HG02885 (cell line): Measurements from ENCODE around the gene KCNIP1.

ENCODE experiments used
- ATAC-seq: cut with Tn5 transposase; IDR thresholded peaks from one replicate; pipeline ENCODE4 v1.9.1; 2021; ENCODE audit warnings: mild to moderate bottlenecking; ENCODE audit not compliant: unreplicated experiment, poor library complexity

The KCNIP1 gene

DNA sequence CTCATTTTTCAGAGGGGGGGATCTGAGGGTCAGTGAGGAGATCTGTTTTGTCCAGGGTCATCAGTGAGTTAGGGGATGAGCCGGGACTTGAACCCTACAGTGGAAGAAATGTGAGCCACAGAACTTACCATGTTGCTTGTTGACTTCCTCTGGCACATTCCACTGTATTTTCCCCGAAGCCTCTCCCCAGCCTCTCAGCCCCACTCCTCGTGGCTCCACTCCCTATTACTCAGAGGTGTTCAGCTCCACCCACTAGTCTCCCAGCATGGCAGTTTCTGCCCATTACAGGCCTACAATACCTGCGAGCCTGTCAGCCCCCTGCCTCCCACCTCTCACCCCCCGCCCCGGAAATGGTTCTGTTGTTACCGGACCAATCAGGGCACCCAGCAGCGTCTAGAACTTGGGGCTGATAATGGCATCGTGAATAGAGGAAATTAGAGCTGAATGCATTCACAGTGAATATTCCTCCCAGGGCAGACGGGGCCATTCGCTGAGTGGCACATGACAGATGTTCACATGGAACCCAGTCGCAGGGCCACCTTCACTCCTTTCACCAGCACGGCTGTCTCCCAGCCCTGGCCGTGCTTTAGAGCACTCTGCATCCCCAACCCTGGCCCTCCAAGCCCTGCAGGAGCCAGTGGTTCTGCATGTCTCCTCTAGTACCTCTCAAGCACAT lies 81.6 kb downstream of the KCNIP1 start:
- no peak for ATAC-seq

- no peak for ATAC-seq
Observed at GRCh38 chr5:170587808-170588207, 84.0 kb downstream of the KCNIP1 start.

- no peak for ATAC-seq
Observed at GRCh38 chr5:170589643-170590042, 85.8 kb downstream of the KCNIP1 start.

- no peak for ATAC-seq
Observed at GRCh38 chr5:170590566-170590965, 86.7 kb downstream of the KCNIP1 start.

GRCh38 chr5:170591054-170591453 lies 87.2 kb downstream of the KCNIP1 start:
- ATAC-seq = no peak

DNA sequence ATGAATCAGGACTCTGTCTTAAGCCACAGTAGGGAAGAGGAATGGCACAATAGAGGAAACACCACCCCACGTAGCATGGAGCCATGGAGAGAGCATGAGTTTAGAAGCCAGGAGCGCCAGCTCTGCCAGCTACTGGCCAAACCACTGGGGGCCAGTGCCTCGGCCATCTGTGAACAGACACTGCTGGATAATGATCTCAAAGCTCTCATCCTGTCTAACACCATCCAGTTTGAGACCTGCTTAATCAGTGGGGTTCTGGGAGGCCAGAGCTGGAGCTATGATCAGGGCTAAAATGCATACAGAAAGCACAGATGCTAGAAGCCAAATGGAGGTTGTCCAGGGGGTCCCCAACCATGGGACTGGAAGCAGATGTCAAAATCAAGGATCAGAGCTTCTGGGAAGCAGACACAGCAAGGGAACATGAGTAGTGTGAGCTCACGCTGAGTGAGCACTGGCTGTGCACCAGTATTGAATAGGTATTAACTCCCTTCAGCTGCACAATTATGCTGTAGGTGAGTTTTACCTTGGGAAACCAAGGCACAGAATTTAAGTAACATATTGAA lies 92.7 kb downstream of the KCNIP1 start:
- ATAC-seq = no peak

GRCh38 chr5:170597109-170597751 lies 93.4 kb downstream of the KCNIP1 start:
- ATAC-seq = no peak

DNA sequence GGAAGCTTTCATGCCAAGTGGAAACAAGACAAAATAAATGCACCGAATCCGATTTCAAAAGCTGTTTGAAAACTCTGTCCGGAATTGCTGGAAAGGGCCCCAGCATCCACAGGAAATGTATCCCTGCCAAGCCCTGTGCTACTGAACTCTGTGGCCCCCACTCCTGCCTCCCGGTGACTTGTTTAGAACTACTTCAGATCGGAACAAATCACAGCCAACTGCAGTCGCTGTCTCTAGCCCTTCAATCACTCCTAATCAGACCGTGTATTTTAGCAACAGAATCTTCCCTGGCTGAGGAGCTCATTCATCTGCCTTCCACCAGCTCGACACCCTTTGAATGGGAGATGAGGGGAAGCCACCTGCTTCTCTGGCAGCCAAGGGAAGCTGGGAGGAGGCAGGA lies 94.1 kb downstream of the KCNIP1 start:
- ATAC-seq = no peak

DNA sequence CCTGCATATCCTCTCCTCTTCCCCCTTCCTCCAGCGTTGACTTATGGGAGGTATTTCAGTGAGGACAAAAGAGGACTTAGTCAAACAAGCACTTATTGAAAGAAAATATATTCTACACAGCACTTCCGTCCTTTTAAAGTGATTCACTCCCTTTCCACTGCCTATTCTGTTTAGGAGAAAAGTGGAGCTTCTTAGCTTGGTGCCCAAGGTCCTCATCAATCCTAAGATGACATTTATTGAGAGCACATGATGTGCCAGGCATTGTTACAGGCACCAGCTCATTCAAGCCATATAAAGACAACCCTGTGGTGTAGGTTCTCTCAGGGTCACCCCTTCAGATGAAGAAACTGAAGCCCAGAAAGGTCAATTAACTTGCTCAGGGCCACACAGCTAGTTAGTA lies 95.9 kb downstream of the KCNIP1 start:
- ATAC-seq = no peak

GRCh38 chr5:170601619-170602018 lies 97.8 kb downstream of the KCNIP1 start:
- no peak for ATAC-seq

DNA sequence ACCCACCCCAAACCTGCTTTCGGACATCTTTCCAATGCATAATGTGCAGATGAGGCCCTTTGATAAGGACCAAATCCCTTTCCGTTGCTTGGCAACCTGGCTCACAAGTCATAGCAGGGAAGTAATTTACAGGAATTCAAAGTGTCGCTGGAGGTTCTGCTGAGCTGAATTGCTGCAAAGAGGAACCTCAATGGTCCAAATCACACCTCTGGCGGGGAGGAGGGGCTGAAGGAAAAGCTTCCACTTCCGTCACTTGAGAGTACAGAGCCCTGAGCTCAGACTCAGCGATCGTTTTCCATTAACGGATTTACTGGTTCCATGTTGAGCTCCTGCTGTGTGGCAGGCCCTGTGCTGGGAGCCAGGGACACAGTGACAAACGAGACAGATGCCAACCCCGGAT lies 99.3 kb downstream of the KCNIP1 start:
- ATAC-seq = no peak

DNA sequence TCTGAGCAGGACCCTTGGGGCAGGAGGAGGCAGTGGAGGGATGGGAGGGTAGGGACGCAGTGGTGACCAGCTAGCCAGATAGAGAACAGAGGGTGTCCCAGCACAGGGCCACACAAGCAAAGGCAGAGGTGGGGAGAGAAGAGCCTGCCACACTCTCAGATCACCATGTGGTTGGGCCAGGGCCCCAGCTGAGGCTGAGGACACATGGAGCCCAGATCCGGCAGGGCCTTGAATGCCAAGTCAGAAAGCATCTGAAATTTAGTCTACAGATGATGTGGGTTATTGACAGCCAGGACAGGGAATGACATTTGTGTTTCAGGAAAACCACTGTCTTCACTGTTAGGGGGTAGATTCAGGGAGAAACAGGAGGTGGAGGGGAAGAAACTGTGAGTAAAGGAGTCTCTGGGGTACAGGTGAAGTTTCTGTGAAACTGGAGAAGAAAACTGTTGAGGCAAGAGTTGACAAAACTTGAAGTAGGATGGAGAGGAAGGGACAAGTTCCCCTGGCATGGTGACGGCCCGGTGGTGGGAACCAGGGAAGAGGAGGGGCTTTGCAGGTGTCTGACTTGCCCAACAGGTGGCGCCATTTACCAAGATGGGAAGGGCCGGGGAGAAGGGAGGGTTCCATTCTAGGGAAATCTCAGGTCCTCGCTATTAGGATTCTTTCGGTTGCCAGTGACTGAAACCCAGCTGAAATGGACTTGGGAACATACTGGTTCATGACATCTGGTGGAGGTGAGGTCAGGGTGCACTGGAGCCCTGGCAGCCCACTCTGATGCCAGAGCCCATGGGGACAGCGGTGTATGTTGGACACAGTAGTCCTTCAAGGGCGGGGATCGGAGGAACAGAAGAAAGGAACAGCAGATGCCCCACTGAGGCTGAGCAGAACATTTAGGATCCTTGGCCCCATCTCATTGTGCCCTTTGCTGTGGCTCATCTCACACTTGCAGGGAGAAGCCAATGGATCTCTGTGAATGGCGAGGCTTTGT lies 100.1 kb downstream of the KCNIP1 start:
- ATAC-seq = peak; percentile 63

DNA sequence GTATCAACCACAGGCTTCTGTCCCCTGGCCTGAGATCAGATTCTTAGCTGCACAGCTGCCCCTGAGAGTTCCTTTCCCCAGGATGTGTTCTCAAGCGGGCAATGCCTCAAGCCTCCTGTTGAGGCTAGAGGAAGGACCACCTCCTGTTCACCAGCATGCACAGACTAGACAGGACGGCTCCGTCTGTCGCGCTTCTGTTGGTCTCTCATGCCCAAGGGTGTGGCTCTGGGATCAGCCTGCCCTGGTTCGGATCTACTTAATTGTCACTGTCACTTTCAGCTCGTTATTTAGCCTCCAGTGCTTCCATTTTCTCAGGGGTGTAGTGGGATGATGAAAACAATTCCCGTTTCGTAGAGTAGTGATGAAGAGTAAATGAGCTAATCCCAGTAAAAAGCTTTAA lies 103.1 kb downstream of the KCNIP1 start:
- no peak for ATAC-seq

GRCh38 chr5:170611449-170612090 lies 107.8 kb downstream of the KCNIP1 start:
- no peak for ATAC-seq

DNA sequence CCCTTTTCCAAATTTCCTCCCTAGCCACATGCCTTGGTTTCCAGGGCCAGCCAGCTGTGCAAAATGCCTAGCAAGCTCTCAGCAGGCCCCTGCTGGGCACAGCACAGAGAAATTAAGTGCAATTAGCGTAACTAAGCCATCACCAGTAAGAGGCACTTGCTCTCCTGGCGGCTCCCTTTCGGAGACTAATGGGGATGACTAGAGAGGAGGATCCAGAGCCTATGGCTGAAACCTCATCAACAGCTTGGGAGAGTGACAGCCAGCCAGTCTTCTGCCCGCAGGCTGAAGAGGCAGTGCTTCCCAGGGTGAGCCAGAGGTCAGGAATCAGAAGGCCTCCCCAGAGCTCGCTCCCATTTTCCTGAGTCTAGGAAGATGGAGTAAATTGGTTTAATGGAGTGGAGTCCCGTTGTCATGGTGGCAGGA lies 108.4 kb downstream of the KCNIP1 start:
- no peak for ATAC-seq

GRCh38 chr5:170614065-170614490 lies 110.3 kb downstream of the KCNIP1 start:
- no peak for ATAC-seq

GRCh38 chr5:170614720-170615119 lies 110.9 kb downstream of the KCNIP1 start:
- no peak for ATAC-seq

- ATAC-seq = no peak
Observed at GRCh38 chr5:170617533-170618490, 114.0 kb downstream of the KCNIP1 start.

DNA sequence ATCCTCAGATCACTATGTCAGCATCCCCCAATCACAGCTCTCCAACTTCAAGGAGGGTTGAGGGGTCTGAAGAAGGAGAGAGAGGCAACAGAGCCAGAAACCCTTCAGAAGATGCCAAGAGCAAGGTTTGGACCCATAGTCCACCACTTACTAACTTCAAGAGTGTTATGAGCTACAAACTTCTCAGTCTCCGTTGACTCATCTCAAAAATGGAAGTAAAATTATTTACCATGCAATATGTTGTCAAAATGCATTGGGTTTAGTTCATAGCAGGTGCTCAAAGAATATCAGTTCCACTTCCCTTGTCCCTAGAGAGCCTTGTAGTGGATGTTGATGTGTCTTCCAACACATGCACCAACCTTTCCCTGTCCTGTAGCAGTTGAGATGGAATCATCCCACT lies 116.0 kb downstream of the KCNIP1 start:
- ATAC-seq = no peak
